ENCODE data around the gene KLK11. TPM values are rescaled to one million over a fixed set of nuclear protein-coding genes. Genes with fewer than 3 reads are reported as not detected.

The KLK11 gene
- total RNA-seq, 1 donor = not detected

DNA sequence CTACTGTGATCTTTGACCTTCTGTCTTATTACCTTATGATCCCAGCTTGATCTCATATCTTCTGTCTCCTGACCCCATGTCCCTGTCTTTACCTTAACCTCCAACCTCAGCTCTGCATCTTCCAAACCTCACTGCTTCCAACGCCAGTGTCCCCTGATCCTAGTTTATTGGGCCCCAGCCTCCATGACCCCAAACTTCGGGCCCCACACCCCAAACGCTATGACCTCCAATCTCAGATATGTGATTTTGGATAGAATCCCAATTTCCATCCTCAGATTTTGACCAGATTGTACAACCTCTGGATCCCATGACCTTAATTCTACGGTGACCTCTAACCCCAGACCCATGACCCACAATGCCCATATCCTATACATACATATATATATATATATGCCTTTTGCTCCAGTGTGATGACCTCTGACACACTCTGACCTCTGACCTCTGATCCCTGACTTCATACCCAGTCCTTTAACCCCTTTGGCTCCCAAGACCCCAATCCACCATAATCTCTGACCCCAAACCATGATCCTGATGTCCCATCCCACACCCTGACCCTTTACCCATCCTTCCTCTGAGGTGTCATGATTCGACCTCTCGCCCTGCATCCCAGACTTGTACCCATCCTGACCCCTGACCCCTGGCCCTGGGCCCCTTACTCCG is 4.9 kb upstream of the KLK11 start:
- Histone ChIP-seq H3K79me2 (ENCODE audit: insufficient read depth, low read length) (no peaks in the 10 kb centered on the region), H3K27me3 (ENCODE audit: insufficient read depth, low read length) (peaks cover 10% of the 10 kb centered on the region), H3K4me2 (ENCODE audit: insufficient read depth, low read length) (no peak overlapping the region), H3K4me3 (ENCODE audit: insufficient read depth, low read length) (no peak overlapping the region), H3K27ac (ENCODE audit: low read depth, low read length) (no peak overlapping the region), H3K36me3 (ENCODE audit: insufficient read depth, low read length) (no peaks in the 10 kb centered on the region), H3K4me1 (ENCODE audit: insufficient read depth, low read length) (no peaks in the 10 kb centered on the region), H3K9me3 (ENCODE audit: low read depth, low read length) (no peaks in the 10 kb centered on the region), H2AFZ (ENCODE audit: low read length) (no peak overlapping the region), H4K20me1 (ENCODE audit: insufficient read depth, low read length) (no peaks in the 10 kb centered on the region)
- peak; percentile 89 for DNase-seq (ENCODE audit: insufficient read length, low spot score, missing footprints)
- TF ChIP-seq, protein P1, sequence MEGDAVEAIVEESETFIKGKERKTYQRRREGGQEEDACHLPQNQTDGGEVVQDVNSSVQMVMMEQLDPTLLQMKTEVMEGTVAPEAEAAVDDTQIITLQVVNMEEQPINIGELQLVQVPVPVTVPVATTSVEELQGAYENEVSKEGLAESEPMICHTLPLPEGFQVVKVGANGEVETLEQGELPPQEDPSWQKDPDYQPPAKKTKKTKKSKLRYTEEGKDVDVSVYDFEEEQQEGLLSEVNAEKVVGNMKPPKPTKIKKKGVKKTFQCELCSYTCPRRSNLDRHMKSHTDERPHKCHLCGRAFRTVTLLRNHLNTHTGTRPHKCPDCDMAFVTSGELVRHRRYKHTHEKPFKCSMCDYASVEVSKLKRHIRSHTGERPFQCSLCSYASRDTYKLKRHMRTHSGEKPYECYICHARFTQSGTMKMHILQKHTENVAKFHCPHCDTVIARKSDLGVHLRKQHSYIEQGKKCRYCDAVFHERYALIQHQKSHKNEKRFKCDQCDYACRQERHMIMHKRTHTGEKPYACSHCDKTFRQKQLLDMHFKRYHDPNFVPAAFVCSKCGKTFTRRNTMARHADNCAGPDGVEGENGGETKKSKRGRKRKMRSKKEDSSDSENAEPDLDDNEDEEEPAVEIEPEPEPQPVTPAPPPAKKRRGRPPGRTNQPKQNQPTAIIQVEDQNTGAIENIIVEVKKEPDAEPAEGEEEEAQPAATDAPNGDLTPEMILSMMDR (IDR thresholded peaks at IDR 0.05; ENCODE audit: extremely low read depth, low read depth, low read length) = no peak

GRCh38 chr19:51030631-51031030 is 4.2 kb upstream of the KLK11 start:
- Histone ChIP-seq H3K79me2 (ENCODE audit: insufficient read depth, low read length) (no peaks in the 10 kb centered on the region), H3K4me2 (ENCODE audit: insufficient read depth, low read length) (no peak overlapping the region), H4K20me1 (ENCODE audit: insufficient read depth, low read length) (no peaks in the 10 kb centered on the region), H3K4me1 (ENCODE audit: insufficient read depth, low read length) (no peaks in the 10 kb centered on the region), H3K27ac (ENCODE audit: low read depth, low read length) (no peak overlapping the region), H2AFZ (ENCODE audit: low read length) (no peak overlapping the region), H3K9me3 (ENCODE audit: low read depth, low read length) (no peaks in the 10 kb centered on the region), H3K36me3 (ENCODE audit: insufficient read depth, low read length) (no peaks in the 10 kb centered on the region), H3K4me3 (ENCODE audit: insufficient read depth, low read length) (no peak overlapping the region), H3K27me3 (ENCODE audit: insufficient read depth, low read length) (peaks cover 10% of the 10 kb centered on the region)
- TF ChIP-seq, protein P1 (IDR thresholded peaks at IDR 0.05; ENCODE audit: extremely low read depth, low read depth, low read length) = no peak
- DNase-seq (ENCODE audit: insufficient read length, low spot score, missing footprints) = peak; percentile 57

- Histone ChIP-seq H4K20me1 (ENCODE audit: insufficient read depth, low read length) (no peaks in the 10 kb centered on the region), H3K4me2 (ENCODE audit: insufficient read depth, low read length) (no peak overlapping the region), H3K36me3 (ENCODE audit: insufficient read depth, low read length) (no peaks in the 10 kb centered on the region), H3K27ac (ENCODE audit: low read depth, low read length) (no peak overlapping the region), H3K4me1 (ENCODE audit: insufficient read depth, low read length) (no peaks in the 10 kb centered on the region), H3K4me3 (ENCODE audit: insufficient read depth, low read length) (no peak overlapping the region), H2AFZ (ENCODE audit: low read length) (no peak overlapping the region), H3K9me3 (ENCODE audit: low read depth, low read length) (no peaks in the 10 kb centered on the region), H3K79me2 (ENCODE audit: insufficient read depth, low read length) (no peaks in the 10 kb centered on the region), H3K27me3 (ENCODE audit: insufficient read depth, low read length) (peaks cover 14% of the 10 kb centered on the region)
- DNase-seq (ENCODE audit: insufficient read length, low spot score, missing footprints) = peak; percentile 73
- TF ChIP-seq, protein P1 (IDR thresholded peaks at IDR 0.05; ENCODE audit: extremely low read depth, low read depth, low read length) = no peak
These were observed 3.3 kb upstream of the KLK11 start for GRCh38 chr19:51029718-51030117.

GRCh38 chr19:51027873-51028272 is 1.5 kb upstream of the KLK11 start:
- Histone ChIP-seq H3K27ac (ENCODE audit: low read depth, low read length) (no peak overlapping the region), H2AFZ (ENCODE audit: low read length) (no peak overlapping the region), H3K9me3 (ENCODE audit: low read depth, low read length) (no peaks in the 10 kb centered on the region), H3K4me3 (ENCODE audit: insufficient read depth, low read length) (no peak overlapping the region), H3K79me2 (ENCODE audit: insufficient read depth, low read length) (no peaks in the 10 kb centered on the region), H3K4me1 (ENCODE audit: insufficient read depth, low read length) (no peaks in the 10 kb centered on the region), H3K36me3 (ENCODE audit: insufficient read depth, low read length) (no peaks in the 10 kb centered on the region), H4K20me1 (ENCODE audit: insufficient read depth, low read length) (no peaks in the 10 kb centered on the region), H3K4me2 (ENCODE audit: insufficient read depth, low read length) (no peak overlapping the region), H3K27me3 (ENCODE audit: insufficient read depth, low read length) (peaks cover 17% of the 10 kb centered on the region)
- DNase-seq (ENCODE audit: insufficient read length, low spot score, missing footprints) = peak; percentile 62
- TF ChIP-seq, protein P1 (IDR thresholded peaks at IDR 0.05; ENCODE audit: extremely low read depth, low read depth, low read length) = no peak
